ENCODE results near the gene ADGRF5.

ADGRF5 gene

GRCh38 chr6:46927066-46927465 is 5.3 kb upstream of the ADGRF5 start:
- no peak for DNase-seq

- no peak for DNase-seq
Measured at GRCh38 chr6:46926481-46926880, 4.7 kb upstream of the ADGRF5 start.

GRCh38 chr6:46925563-46926253 is 4.0 kb upstream of the ADGRF5 start:
- DNase-seq, result no peak

GRCh38 chr6:46923476-46923875 is 1.7 kb upstream of the ADGRF5 start:
- no peak for DNase-seq

GRCh38 chr6:46921059-46921458 is 679 bp downstream of the ADGRF5 start:
- DNase-seq, result no peak

DNA sequence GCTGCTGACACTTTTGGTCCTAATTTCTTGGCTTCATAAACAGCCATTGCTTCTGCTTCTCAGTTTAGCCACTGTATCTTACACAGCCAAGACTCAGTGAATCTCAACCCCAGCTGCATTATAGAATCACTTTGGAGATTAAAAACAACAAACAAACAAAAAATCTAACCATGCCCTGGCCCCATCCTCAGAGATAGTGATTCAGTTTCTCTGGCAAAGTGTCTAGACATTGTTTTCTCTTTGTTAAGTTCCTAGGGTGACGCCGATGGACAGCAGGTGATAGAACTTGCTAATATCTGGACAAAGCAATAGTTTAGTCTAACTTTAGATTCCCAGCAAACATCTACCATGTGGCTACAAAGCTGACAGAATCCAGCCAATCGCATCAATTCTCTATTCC is 2.9 kb downstream of the ADGRF5 start:
- DNase-seq, result no peak

DNA sequence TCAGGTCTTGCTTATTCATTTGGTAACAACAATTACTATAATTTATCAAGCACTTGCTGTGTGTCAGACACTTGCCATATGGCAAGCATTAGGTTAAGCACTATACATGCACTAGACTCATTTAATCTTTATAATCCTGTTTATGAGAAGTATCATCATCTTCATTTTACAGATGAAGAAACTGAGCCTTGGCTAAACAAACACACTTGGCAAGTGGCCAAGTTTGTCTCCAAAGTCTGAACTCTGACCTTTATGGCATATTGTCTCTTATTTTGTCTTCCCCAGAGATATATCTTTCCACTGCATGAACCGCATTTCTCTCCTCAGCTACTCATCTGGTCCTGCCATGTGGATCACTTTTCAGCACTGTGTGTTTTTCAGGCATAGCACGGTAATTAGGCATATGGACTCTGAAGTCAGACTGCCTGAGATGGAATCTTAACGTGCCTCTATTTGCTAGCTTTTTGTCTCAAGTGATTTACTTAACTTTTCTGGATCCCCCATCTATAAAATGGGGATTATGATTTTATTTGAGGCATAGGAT is 4.7 kb downstream of the ADGRF5 start:
- no peak for DNase-seq

DNA sequence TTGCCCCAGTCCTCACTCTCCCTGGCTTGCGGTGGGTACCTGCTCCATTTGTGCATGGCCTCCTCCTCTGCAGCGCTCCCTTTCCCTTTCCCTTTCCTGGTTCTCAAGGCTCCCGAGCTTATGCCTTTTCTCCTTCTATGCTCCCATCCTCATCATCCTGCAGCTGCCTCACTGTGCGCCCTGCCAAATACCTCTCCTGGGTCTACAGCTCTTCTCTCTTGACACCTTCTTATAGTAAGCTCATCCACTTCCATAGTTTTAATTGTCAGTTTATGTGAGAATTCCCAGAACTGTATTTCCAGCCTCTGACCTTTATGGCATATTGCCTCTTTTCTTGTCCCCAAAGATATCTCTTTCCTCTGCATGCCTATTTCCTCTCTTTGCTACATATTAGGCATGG is 5.9 kb downstream of the ADGRF5 start:
- no peak for DNase-seq

DNA sequence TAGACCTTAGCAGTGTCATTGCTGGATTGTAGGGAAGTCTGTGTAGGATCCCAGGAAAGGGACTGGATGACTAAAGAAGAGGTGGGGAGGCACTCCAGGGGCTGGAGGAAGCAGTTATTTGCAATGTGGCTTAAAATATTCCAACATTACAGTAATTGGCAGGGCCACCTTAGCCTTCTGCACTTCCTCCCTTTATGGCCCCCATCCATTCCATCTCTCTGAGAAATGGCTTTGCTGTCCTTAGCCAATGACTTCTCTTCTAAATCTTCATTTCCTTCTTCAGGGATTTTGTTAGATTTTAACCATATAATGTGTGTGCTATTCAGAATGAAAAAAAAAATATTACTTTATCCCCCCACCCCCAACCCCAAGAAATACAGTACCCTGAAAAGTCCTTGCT is 6.4 kb downstream of the ADGRF5 start:
- DNase-seq, result no peak

- no peak for DNase-seq
Measured at GRCh38 chr6:46914279-46914810, 7.4 kb downstream of the ADGRF5 start.

- no peak for DNase-seq
Measured at GRCh38 chr6:46909371-46909770, 12.4 kb downstream of the ADGRF5 start.

DNA sequence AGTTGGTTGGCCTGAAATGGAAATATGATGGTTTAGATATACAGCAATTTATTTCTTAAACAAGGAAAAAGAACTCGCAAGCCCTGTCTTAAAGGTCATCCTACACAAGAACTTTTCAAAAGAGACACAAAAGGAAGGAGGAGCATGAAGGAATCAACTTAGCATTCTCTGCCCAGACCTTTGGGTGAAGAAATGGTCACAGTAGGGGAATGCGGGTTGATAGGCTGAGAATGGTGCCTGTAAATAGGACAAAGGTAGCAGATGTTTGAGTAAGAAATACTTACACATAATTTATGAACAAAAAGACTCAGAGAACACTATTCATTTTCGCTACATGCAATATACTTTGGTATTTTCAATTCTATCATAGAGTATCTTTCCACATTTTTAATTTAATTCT is 15.0 kb downstream of the ADGRF5 start:
- DNase-seq, result no peak

- no peak for DNase-seq
Measured at GRCh38 chr6:46904117-46904516, 17.6 kb downstream of the ADGRF5 start.

DNA sequence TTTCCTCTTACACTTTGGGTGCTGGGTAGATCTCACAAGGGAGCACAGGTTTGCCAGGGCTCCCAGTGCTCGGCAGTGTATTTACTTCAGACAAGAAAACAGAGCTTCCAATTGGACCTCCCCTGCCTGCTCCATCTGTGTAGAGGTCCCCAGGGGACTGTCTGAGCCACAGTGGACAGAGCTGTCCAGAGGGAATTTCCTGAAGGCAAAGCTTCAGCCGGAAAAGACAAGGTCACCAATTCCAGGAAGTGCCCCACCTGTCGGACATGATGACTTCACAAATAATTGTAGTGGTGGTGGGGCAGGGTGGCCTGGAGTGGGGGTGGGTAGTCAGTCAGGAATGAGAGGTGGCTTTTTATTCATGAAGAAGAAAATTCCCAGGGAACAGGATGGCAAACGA is 18.6 kb downstream of the ADGRF5 start:
- no peak for DNase-seq

DNA sequence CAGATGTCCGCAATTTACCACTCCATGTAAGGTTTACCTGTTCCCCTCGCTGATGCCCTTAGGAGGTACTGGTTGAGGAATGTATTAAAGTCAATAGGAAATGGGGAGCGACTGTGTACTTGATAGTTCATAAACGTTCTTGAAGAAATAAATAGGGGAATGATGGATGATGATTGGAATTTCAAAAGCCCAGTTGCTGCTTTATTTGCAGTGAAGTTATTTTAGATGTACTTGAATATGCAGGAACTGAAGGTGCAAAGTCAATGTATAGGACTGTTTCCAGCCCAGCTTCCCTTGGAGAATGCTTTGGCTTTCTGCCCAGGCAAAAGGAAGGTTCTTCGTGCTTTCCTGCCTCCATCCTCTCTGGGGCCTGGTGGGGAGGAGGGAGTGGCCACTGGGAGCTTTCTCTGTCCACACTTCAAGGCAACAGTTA is 19.8 kb downstream of the ADGRF5 start:
- DNase-seq, result no peak

DNA sequence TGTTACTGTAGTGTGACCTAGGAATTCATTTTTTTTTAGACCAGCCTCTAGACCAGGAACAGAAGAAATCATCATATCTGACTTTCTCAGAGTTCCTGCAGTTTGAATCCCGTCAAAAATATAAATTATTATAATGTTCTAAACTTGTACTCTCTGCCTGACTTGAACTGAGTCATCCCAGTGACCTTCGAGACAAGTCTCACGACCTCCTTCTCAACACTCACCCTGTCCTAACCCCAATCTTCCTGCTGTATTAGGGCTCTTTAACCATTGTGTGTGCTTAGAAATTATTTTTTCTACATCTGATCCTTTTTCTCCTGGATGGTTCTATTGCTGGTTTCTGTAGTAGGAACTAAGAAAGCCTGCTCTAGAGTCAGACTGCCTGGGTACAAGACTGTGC is 21.5 kb downstream of the ADGRF5 start:
- DNase-seq, result no peak

DNA sequence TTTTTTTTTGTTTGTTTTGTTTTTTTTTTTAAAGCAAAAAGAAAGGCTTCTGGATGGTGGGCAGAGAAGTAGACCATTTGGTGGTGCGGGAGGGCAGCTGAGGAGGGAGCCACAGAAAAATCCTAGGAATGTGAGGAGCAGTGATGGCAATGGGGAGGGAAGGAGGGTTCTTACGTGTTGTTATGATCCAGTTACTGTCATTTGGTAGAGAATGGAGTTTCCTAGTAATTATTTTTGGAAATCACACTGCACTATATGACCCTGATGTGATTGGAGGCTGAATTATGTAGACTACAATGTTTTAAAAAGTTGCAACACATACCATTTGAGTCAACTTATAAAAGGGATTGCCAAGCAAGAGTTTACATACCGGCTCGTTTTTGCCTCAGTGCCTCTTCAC is 22.1 kb downstream of the ADGRF5 start:
- DNase-seq, result no peak

- DNase-seq, result no peak
Measured at GRCh38 chr6:46898006-46898405, 23.7 kb downstream of the ADGRF5 start.

DNA sequence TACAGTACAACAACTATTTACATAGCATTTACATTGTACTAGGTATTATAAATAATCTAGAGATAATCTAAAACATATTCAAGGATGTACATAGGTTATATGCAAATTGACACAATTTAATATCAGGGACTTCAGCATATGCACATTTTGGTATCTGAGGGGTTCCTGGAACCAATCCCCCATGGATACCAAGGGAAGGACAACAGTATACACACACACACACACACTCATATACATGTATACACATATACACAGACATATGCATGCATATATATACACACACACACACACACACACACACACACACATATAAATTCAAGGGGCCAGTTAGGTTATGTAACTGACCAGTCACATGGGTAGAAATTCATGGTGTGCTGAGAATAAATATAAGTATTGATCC is 24.9 kb downstream of the ADGRF5 start:
- no peak for DNase-seq

DNA sequence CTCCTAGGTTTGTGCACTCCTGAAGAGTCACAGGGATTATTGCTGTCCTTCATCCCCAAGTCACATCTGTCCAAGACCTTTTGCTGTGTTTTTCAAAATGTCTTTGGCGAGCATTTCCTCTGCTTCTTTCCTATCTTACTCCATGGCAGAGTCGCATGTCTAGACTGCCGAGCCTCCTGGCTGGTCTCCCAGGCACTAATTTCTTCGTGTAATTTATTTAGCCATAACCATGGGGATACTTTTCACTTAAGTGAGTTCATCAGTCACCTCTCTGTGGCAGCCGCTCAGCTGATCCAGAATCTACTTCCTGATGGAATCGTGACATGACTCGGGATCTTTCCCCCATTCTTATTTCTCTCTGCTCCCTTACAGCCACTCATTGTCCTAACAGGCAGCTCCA is 25.8 kb downstream of the ADGRF5 start:
- DNase-seq, result no peak

DNA sequence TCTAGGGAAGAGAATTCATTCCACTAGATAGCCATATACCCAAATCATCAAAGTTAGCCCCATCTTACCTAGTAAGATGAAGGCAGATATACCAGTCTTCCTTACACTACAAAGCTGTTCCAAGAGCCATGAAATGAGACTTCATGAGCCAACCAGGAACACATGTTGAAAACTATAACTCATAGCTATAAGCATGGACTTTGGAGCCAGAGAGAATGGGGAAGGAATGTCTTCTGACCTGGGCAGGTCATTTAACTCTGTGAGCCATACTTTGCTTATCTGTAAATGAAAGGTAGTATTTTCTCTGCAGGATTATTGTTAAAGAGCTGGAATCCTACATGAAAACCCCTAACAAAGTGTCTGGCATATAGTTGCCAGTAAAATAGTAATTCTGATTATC is 27.3 kb downstream of the ADGRF5 start:
- no peak for DNase-seq

DNA sequence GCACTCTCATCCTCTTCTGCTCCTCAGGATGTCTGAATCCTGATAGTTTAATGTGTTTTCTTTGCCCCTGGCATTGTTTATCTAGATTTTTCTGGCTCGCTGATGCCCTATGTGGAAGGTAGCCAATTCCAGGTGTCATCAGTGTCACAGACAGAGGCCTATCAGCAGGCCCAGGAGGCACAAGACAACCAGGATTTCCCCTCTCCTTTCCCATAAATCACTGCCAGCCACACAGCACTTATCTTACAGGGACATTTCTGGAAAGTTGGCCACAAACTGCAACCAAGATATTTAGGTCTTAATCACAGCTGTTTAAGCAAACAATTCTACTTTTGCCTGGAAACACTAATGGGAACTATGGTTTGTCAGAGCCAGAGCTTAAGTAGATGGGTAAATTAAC is 28.1 kb downstream of the ADGRF5 start:
- DNase-seq, result no peak

DNA sequence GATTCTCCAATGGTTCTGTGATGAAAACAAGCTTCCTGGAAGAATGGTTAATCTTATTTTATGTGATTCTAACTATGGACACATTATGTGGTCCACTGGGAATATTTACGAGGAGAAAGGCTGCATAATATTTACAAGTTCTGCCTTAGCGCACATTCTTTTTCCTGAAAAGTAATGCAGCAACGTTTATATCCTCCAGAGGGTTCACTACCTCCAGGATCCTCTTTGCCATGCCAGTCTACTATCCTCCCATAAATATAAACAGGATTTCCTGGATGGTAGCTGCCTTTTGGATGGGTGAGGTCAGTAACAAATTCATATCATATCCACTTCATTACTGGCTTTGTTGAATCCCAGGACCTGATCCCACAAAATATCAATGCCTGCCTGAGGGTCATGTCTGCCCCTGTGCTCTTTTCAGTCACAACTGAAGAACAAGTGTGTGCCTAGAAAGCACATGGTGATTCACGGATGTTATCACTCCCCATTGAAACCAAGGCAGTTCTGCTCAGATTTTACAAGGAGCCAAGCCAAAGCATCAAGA is 30.4 kb downstream of the ADGRF5 start:
- DNase-seq, result no peak

GRCh38 chr6:46888578-46888977 is 33.2 kb downstream of the ADGRF5 start:
- no peak for DNase-seq

DNA sequence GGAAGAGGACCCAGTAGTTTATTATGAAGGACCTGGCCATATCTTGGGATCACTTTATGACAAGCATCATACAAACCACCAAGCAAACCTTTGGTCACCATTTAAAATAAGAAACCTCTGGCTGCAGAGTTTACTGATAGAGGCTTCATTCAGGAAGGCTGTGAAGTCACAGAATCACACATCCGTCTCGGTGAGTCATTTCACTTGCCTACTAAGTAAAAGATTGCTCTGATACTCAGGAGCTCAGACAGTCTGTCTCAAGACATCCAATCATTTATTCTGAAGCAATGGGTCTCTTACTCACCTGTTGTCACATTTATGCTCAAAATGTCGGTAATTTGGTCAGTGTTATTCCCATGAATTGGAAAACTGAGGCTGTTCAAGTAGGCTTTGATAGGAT is 33.7 kb downstream of the ADGRF5 start:
- no peak for DNase-seq
